IMR-90 (cell line): Measurements from ENCODE around the gene INO80D.

Experiments used
- BHLHE40 ChIP-seq: fragments of 150-350 bp; IDR thresholded peaks from 2 replicates; pipeline ENCODE4 v1.6.1; 2016; ENCODE audit warnings: mild to moderate bottlenecking, low read depth, low read length
- MXI1 ChIP-seq: IDR thresholded peaks from 2 replicates; pipeline ENCODE4 v1.6.1; 2012; ENCODE audit warnings: low read depth, mild to moderate bottlenecking, low read length, moderate library complexity, borderline replicate concordance
- RAD21 ChIP-seq: IDR thresholded peaks from 2 replicates; pipeline ENCODE4 v1.6.1; 2012; ENCODE audit warnings: low read length, improper control_type of control experiment

DNA sequence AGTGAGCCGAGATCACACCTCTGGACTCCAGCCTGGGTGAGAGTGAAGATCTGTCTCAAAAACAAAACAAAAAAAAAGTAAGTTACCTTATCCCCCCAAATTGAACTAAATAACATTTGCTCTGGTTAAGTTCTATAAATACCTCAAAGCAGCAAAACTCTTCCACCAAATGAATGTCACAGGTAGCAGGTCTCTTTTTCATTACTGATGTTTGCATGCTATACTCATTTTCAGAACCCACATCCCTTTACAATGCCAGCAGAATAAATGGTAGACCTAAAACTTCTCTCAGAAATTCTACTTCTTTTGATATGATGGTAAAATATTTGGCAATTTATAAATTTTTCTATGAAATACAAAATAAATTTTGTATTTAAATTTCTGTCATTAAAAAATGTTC is 22.3 kb downstream of the INO80D start:
- no peak for TF ChIP-seq RAD21
- no peak for TF ChIP-seq BHLHE40
- no peak for TF ChIP-seq MXI1
